MCF 10A (cell line): ENCODE measurements around the gene STKLD1. TPM values are rescaled to one million over a fixed set of nuclear protein-coding genes. Genes with fewer than 3 reads are reported as not detected.

ENCODE experiments used
- BruUV-seq: library from RNA; stranded (reverse); fragments of 400-500 nt; replicated peaks from 2 replicates; lab custom pipeline; 2021; lab: Mats Ljungman, UMichigan
- CTCF ChIA-PET: fragments of 300-600 bp; sonication (Branson Sonifier 250); formaldehyde crosslinking; extraction: SDS; loops from one replicate; lab custom pipeline; 2021; ENCODE audit warnings: antibody characterized with exemption, inconsistent platforms; lab: Yijun Ruan, JAX
- POLR2A ChIA-PET: fragments of 300-600, 350-650 bp; sonication (Branson Sonifier 250); formaldehyde crosslinking; extraction: SDS; loops from one replicate; lab custom pipeline; 2020; ENCODE audit warnings: antibody characterized with exemption, inconsistent platforms; lab: Yijun Ruan, JAX
- DNase-seq: peaks from one replicate; pipeline ENCODE4 v3.0.0-alpha.2; 2018; ENCODE audit not compliant: unreplicated experiment
- H3K27ac Mint-ChIP-seq: one replicate; pipeline ENCODE4 v1.8.0; 2022; ENCODE audit warnings: mild to moderate bottlenecking, low read depth, mixed read lengths; ENCODE audit not compliant: unreplicated experiment
- H3K27me3 Mint-ChIP-seq: one replicate; pipeline ENCODE4 v1.8.0; 2022; ENCODE audit warnings: mixed read lengths; ENCODE audit not compliant: insufficient read depth, unreplicated experiment
- H3K36me3 Mint-ChIP-seq: one replicate; pipeline ENCODE4 v1.8.0; 2022; ENCODE audit warnings: mild to moderate bottlenecking, moderate library complexity, mixed read lengths; ENCODE audit not compliant: insufficient read depth, unreplicated experiment
- H3K4me1 Mint-ChIP-seq: one replicate; pipeline ENCODE4 v1.8.0; 2022; ENCODE audit warnings: mixed read lengths; ENCODE audit not compliant: insufficient read depth, unreplicated experiment
- H3K4me3 Mint-ChIP-seq: one replicate; pipeline ENCODE4 v1.8.0; 2022; ENCODE audit warnings: mild to moderate bottlenecking, moderate library complexity, mixed read lengths; ENCODE audit not compliant: unreplicated experiment
- H3K9me3 Mint-ChIP-seq: one replicate; pipeline ENCODE4 v1.8.0; 2022; ENCODE audit warnings: mixed read lengths; ENCODE audit not compliant: unreplicated experiment
- intact Hi-C: fragments of 100-400 bp; cut with micrococcal nuclease; formaldehyde crosslinking; loops from 2 replicates; pipeline ENCODE4 v1.14.1; 2022
- total RNA-seq: library from RNA; stranded (reverse); gene quantifications from 2 replicates; pipeline ENCODE4 v1.2.3, GENCODE V29; 2022
- TF ChIP-seq, protein P1 (sequence below): fragments of 200-600 bp; IDR thresholded peaks from one replicate; pipeline ENCODE4 v1.8.0; 2022; ENCODE audit warnings: antibody characterized with exemption, mild to moderate bottlenecking; ENCODE audit not compliant: unreplicated experiment

The STKLD1 gene
- total RNA-seq, 1 experiment from 2014 or later, result 1.3 TPM

GRCh38 chr9:133429214-133429613 lies 53.0 kb downstream of the STKLD1 start:
- Mint-ChIP-seq H3K4me1 (no peaks in the 10 kb centered on the region), H3K9me3 (no peaks in the 10 kb centered on the region), H3K27me3 (peaks cover 39% of the 10 kb centered on the region), H3K36me3 (no peaks in the 10 kb centered on the region), H3K4me3 (no peak overlapping the region), H3K27ac (no peak overlapping the region)
- no TSS peak for BruUV-seq
- intact Hi-C loops, result no loop called here
- ChIA-PET CTCF (no interaction called here), POLR2A (no interaction called here)
- no peak for DNase-seq
- TF ChIP-seq, protein P1, sequence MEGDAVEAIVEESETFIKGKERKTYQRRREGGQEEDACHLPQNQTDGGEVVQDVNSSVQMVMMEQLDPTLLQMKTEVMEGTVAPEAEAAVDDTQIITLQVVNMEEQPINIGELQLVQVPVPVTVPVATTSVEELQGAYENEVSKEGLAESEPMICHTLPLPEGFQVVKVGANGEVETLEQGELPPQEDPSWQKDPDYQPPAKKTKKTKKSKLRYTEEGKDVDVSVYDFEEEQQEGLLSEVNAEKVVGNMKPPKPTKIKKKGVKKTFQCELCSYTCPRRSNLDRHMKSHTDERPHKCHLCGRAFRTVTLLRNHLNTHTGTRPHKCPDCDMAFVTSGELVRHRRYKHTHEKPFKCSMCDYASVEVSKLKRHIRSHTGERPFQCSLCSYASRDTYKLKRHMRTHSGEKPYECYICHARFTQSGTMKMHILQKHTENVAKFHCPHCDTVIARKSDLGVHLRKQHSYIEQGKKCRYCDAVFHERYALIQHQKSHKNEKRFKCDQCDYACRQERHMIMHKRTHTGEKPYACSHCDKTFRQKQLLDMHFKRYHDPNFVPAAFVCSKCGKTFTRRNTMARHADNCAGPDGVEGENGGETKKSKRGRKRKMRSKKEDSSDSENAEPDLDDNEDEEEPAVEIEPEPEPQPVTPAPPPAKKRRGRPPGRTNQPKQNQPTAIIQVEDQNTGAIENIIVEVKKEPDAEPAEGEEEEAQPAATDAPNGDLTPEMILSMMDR, result no peak

- intact Hi-C loops, result no loop called here
- DNase-seq, result no peak
- Mint-ChIP-seq H3K27me3 (peaks cover 34% of the 10 kb centered on the region), H3K27ac (no peak overlapping the region), H3K36me3 (no peaks in the 10 kb centered on the region), H3K4me1 (no peaks in the 10 kb centered on the region), H3K4me3 (no peak overlapping the region), H3K9me3 (no peaks in the 10 kb centered on the region)
- BruUV-seq, result no TSS peak
- ChIA-PET POLR2A (no interaction called here), CTCF (interaction anchor here (0.9 kb wide), 1 partner anchor 20 kb away, joined by 3 read pairs; no protein-coding TSS in a partner anchor)
- TF ChIP-seq, protein P1, result no peak
Measured at GRCh38 chr9:133429641-133430161, 53.5 kb downstream of the STKLD1 start.

- H3K27me3 Mint-ChIP-seq, result peaks cover 29% of the 10 kb centered on the region
- no peak overlapping the region for H3K4me3 Mint-ChIP-seq
- TF ChIP-seq, protein P1, result no peak
- no peak overlapping the region for H3K27ac Mint-ChIP-seq
- ChIA-PET POLR2A (no interaction called here), CTCF (interaction anchor here (0.9 kb wide), 1 partner anchor 20 kb away, joined by 3 read pairs; no protein-coding TSS in a partner anchor)
- no peaks in the 10 kb centered on the region for H3K36me3 Mint-ChIP-seq
- DNase-seq, result no peak
- intact Hi-C loops, result no loop called here
- H3K4me1 Mint-ChIP-seq, result no peaks in the 10 kb centered on the region
- BruUV-seq, result no TSS peak
- no peaks in the 10 kb centered on the region for H3K9me3 Mint-ChIP-seq
Measured at GRCh38 chr9:133430244-133430643, 54.1 kb downstream of the STKLD1 start.

DNA sequence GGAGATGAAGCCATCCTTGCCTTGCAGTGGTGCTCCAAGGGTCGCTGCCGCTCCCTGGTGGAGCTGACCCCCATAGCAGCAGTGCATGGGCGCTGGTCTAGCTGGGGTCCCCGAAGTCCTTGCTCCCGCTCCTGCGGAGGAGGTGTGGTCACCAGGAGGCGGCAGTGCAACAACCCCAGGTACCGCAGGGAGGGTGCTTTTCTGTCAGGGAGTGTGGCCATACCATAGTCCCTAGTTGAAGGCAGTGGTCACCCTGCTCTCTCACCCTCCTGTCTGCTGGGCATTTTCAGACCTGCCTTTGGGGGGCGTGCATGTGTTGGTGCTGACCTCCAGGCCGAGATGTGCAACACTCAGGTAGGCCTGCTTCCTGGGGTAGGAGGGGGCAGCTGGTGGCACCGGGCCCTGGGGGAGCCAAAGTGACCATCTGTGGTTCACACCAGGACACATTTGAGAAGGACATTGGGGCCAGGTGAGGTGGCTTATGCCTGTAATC lies 57.2 kb downstream of the STKLD1 start:
- BruUV-seq, result no TSS peak
- POLR2A ChIA-PET, result no interaction called here
- intact Hi-C loops, result no loop called here
- Mint-ChIP-seq H3K36me3 (no peaks in the 10 kb centered on the region), H3K27ac (no peak overlapping the region), H3K27me3 (no peaks in the 10 kb centered on the region), H3K4me1 (no peaks in the 10 kb centered on the region), H3K9me3 (no peaks in the 10 kb centered on the region), H3K4me3 (no peak overlapping the region)
- CTCF ChIA-PET, result interaction anchor here (0.7 kb wide), 1 partner anchor 245 kb away, joined by 3 read pairs; no protein-coding TSS in a partner anchor
- TF ChIP-seq, protein P1, result no peak
- no peak for DNase-seq
